HCT116 (cell line): ENCODE data around the gene TCEAL3. TPM values are rescaled to one million over a fixed set of nuclear protein-coding genes. Genes with fewer than 3 reads are reported as not detected.

ENCODE experiments used
- ATAC-seq: fragments of 200-7000 bp; cut with Tn5 transposase; 2 replicates; pipeline ENCODE4 v1.9.1; 2020; ENCODE audit warnings: mild to moderate bottlenecking, moderate library complexity
- BruUV-seq: library from RNA; stranded (reverse); fragments of 400-500 nt; replicated peaks from 2 replicates; lab custom pipeline; 2021; lab: Mats Ljungman, UMichigan
- CTCF ChIA-PET: fragments of 300-600 bp; sonication (Branson Sonifier 250); formaldehyde crosslinking; loops from one replicate; lab custom pipeline; 2021; ENCODE audit warnings: antibody characterized with exemption; lab: Charles Lee
- POLR2A ChIA-PET: fragments of 300-600, 350-600 bp; sonication (Branson Sonifier 250); formaldehyde crosslinking; loops from one replicate; lab custom pipeline; 2021; ENCODE audit warnings: antibody characterized with exemption; lab: Charles Lee
- RAD21 ChIA-PET, 2 experiments: fragments of 300-600 bp; sonication (Branson Sonifier 250); formaldehyde crosslinking; loops; one replicate each; lab custom pipeline; 2023; ENCODE audit warnings: low total read pairs in 2 of 2; ENCODE audit not compliant: uncharacterized antibody in 2 of 2, unreplicated experiment in 2 of 2, low non-redundant PET in 1 of 2; lab: Charles Lee
- DNase-seq: peaks from one replicate; pipeline ENCODE4 v3.0.0-alpha.2; 2010; ENCODE audit warnings: low read depth, low spot score
- H2AFZ ChIP-seq: fragments of 200-600 bp; shearing (Covaris generic), sonication (generic); 2 replicates; pipeline ENCODE4 v1.6.1; 2017; ENCODE audit warnings: low read depth, mixed run types, mixed read lengths, antibody characterized with exemption, low read length; ENCODE audit not compliant: poor library complexity, severe bottlenecking
- H3K27ac ChIP-seq: 2 replicates; pipeline ENCODE4 v1.5.1; 2012; ENCODE audit warnings: low read depth, low read length
- H3K27me3 ChIP-seq: fragments of 200-600 bp; sonication (generic); 2 replicates; pipeline ENCODE4 v1.6.1; 2016; ENCODE audit warnings: mixed run types, low read length, mixed read lengths; ENCODE audit not compliant: insufficient read depth
- H3K36me3 ChIP-seq, 2 experiments: fragments of 200-500 bp in 1 of 2; fragments of 200-600 bp in 1 of 2; sonication (Bioruptor generic) in 1 of 2; sonication (generic) in 1 of 2; 2 replicates each; pipeline versions ENCODE4 v1.5.1 to v1.6.1; 2014 to 2016; ENCODE audit warnings: low read length in 2 of 2, inconsistent platforms in 1 of 2, mixed read lengths in 1 of 2, mixed run types in 1 of 2; ENCODE audit not compliant: insufficient read depth in 2 of 2, control insufficient read depth in 1 of 2
- H3K4me1 ChIP-seq, 2 experiments: fragments of 200-600 bp in 1 of 2; sonication (generic) in 1 of 2; 2 replicates each; pipeline versions ENCODE4 v1.5.1 to v1.6.1; 2012 to 2017; ENCODE audit warnings: low read length in 2 of 2, inconsistent platforms in 1 of 2, mild to moderate bottlenecking in 1 of 2, mixed read lengths in 1 of 2, mixed run types in 1 of 2, moderate library complexity in 1 of 2; ENCODE audit not compliant: insufficient read depth in 2 of 2, control insufficient read depth in 1 of 2
- H3K4me2 ChIP-seq: fragments of 200-600 bp; sonication (generic); 2 replicates; pipeline ENCODE4 v1.6.1; 2017; ENCODE audit warnings: mixed run types, low read length, mixed read lengths
- H3K4me3 ChIP-seq, 2 experiments: fragments of 200-600 bp in 1 of 2; sonication (generic) in 1 of 2; replicated peaks in 1 of 2; 2 replicates each; pipeline ENCODE4 v1.5.1; 2011 to 2016; ENCODE audit warnings: low read length in 2 of 2, control low read depth in 1 of 2, low read depth in 1 of 2, mild to moderate bottlenecking in 1 of 2, mixed read lengths in 1 of 2, mixed run types in 1 of 2
- H3K79me2 ChIP-seq: fragments of 200-600 bp; sonication (generic); 2 replicates; pipeline ENCODE4 v1.6.1; 2017; ENCODE audit warnings: mild to moderate bottlenecking, mixed run types, low read length, moderate library complexity, mixed read lengths; ENCODE audit not compliant: insufficient read depth
- H3K9ac ChIP-seq: fragments of 200-600 bp; sonication (generic); 2 replicates; pipeline ENCODE4 v1.6.1; 2016; ENCODE audit warnings: low read length, mixed read lengths
- H3K9me2 ChIP-seq: fragments of 200-600 bp; sonication (generic), shearing (Covaris generic); 2 replicates; pipeline ENCODE4 v1.6.1; 2017; ENCODE audit warnings: mixed run types, mild to moderate bottlenecking, moderate library complexity; ENCODE audit not compliant: insufficient read depth
- H3K9me3 ChIP-seq, 2 experiments: fragments of 200-500 bp in 1 of 2; fragments of 200-600 bp in 1 of 2; sonication (Bioruptor generic) in 1 of 2; sonication (generic) in 1 of 2; 2 replicates each; pipeline ENCODE4 v1.6.1; 2014 to 2017; ENCODE audit warnings: low read length in 2 of 2, mixed read lengths in 2 of 2, inconsistent platforms in 1 of 2, low read depth in 1 of 2, mild to moderate bottlenecking in 1 of 2, mixed run types in 1 of 2, moderate library complexity in 1 of 2; ENCODE audit not compliant: control insufficient read depth in 1 of 2, insufficient read depth in 1 of 2
- H4K20me1 ChIP-seq: fragments of 200-600 bp; sonication (generic), shearing (Covaris generic); 2 replicates; pipeline ENCODE4 v1.6.1; 2017; ENCODE audit warnings: mixed run types, mild to moderate bottlenecking, moderate library complexity; ENCODE audit not compliant: insufficient read depth
- CBX3 ChIP-seq: IDR thresholded peaks from 2 replicates; pipeline ENCODE4 v1.6.1; 2012; ENCODE audit warnings: low read depth
- CTCF ChIP-seq, 3 experiments: fragments of 200-600 bp in 1 of 3; sonication (generic) in 1 of 3; IDR thresholded peaks in 2 of 3; conservative IDR thresholded peaks in 1 of 3; 2 replicates each; pipeline ENCODE4 v1.5.1; 2012 to 2017; ENCODE audit warnings: low read depth in 2 of 3, low read length in 2 of 3, antibody characterized with exemption in 1 of 3, borderline replicate concordance in 1 of 3, control low read depth in 1 of 3, mild to moderate bottlenecking in 1 of 3, mixed read lengths in 1 of 3, mixed run types in 1 of 3, moderate library complexity in 1 of 3; ENCODE audit not compliant: insufficient read depth in 1 of 3
- EZH2 ChIP-seq: fragments of 200-600 bp; sonication (generic); IDR thresholded peaks from 2 replicates; pipeline ENCODE4 v1.6.1; 2017; ENCODE audit warnings: antibody characterized with exemption, mixed run types
- EZH2phosphoT487 ChIP-seq: fragments of 200-600 bp; IDR thresholded peaks from 2 replicates; pipeline ENCODE4 v1.6.1; 2018; ENCODE audit warnings: antibody characterized with exemption, borderline replicate concordance
- FOSL1 ChIP-seq: IDR thresholded peaks from 2 replicates; pipeline ENCODE4 v1.6.1; 2012; ENCODE audit warnings: low read depth
- JUND ChIP-seq: IDR thresholded peaks from 2 replicates; pipeline ENCODE4 v1.6.1; 2012
- MAX ChIP-seq: IDR thresholded peaks from 2 replicates; pipeline ENCODE4 v1.6.1; 2012
- POLR2A ChIP-seq: IDR thresholded peaks from 2 replicates; pipeline ENCODE4 v1.7.0; 2011; ENCODE audit warnings: borderline replicate concordance; ENCODE audit not compliant: insufficient read depth, insufficient read length; ENCODE audit errors: extremely low read depth
- POLR2AphosphoS5 ChIP-seq: IDR thresholded peaks from 2 replicates; pipeline ENCODE4 v1.6.1; 2011; ENCODE audit warnings: mild to moderate bottlenecking, low read depth, low read length, moderate library complexity
- REST ChIP-seq: IDR thresholded peaks from 2 replicates; pipeline ENCODE4 v1.6.1; 2012; ENCODE audit warnings: low read depth
- SIN3A ChIP-seq: IDR thresholded peaks from 2 replicates; pipeline ENCODE4 v1.6.1; 2012; ENCODE audit warnings: low read depth
- SP1 ChIP-seq: IDR thresholded peaks from 2 replicates; pipeline ENCODE4 v1.6.1; 2012; ENCODE audit warnings: low read depth
- SRF ChIP-seq: IDR thresholded peaks from 2 replicates; pipeline ENCODE4 v1.6.1; 2012; ENCODE audit warnings: low read depth
- TCF7L2 ChIP-seq: IDR thresholded peaks from 2 replicates; pipeline ENCODE4 v1.7.0; 2011; ENCODE audit warnings: borderline replicate concordance, inconsistent platforms; ENCODE audit not compliant: insufficient read depth, insufficient read length; ENCODE audit errors: extremely low read depth
- ZFX ChIP-seq: fragments of 450-650 bp; IDR thresholded peaks from 2 replicates; pipeline ENCODE4 v1.6.1; 2017
- ZNF274 ChIP-seq: fragments of 200-500 bp; sonication (Bioruptor generic); IDR thresholded peaks from 2 replicates; pipeline ENCODE4 v1.6.1; 2014; ENCODE audit warnings: mild to moderate bottlenecking, low read depth, low read length, inconsistent platforms
- intact Hi-C: fragments of 100-400 bp; cut with micrococcal nuclease; formaldehyde crosslinking; loops from 2 replicates; pipeline ENCODE4 v1.10.0; 2022
- total RNA-seq: library from RNA; stranded (reverse); gene quantifications from one replicate; pipeline ENCODE4 v1.2.1, GENCODE V29; 2021; ENCODE audit not compliant: unreplicated experiment

The TCEAL3 gene
- total RNA-seq, 1 experiment from 2014 or later: not detected

GRCh38 chrX:103647630-103648029 lies 39.9 kb downstream of the TCEAL3 start:
- ATAC-seq (no peak), DNase-seq (no peak)
- Histone ChIP-seq H3K9me2 (no peaks in the 10 kb centered on the region), H4K20me1 (no peaks in the 10 kb centered on the region), H3K27ac (no peak overlapping the region), H3K36me3 (no peaks in the 10 kb centered on the region), H3K4me1 (no peaks in the 10 kb centered on the region), H3K9ac (no peak overlapping the region), H3K4me2 (no peak overlapping the region), H3K27me3 (no peaks in the 10 kb centered on the region), H3K79me2 (no peaks in the 10 kb centered on the region), H3K9me3 (no peaks in the 10 kb centered on the region), H2AFZ (no peak overlapping the region), H3K4me3 (no peak overlapping the region)
- CTCF ChIA-PET: no interaction called here
- BruUV-seq: no TSS peak
- TF ChIP-seq SP1: no peak
- no peak for TF ChIP-seq TCF7L2
- no peak for TF ChIP-seq EZH2phosphoT487
- no peak for TF ChIP-seq FOSL1
- no peak for TF ChIP-seq MAX
- TF ChIP-seq JUND: no peak
- TF ChIP-seq POLR2AphosphoS5: no peak
- TF ChIP-seq SIN3A: no peak
- TF ChIP-seq ZFX: no peak
- RAD21 ChIA-PET: no interaction called here
- POLR2A ChIA-PET: no interaction called here
- intact Hi-C loops: no loop called here

- intact Hi-C loops: no loop called here
- CTCF ChIA-PET: no interaction called here
- Histone ChIP-seq H3K36me3 (no peaks in the 10 kb centered on the region), H3K4me2 (no peak overlapping the region), H3K79me2 (no peaks in the 10 kb centered on the region), H3K9me2 (no peaks in the 10 kb centered on the region), H3K27ac (no peak overlapping the region), H3K9me3 (no peaks in the 10 kb centered on the region), H3K4me3 (no peak overlapping the region), H3K27me3 (no peaks in the 10 kb centered on the region), H3K9ac (no peak overlapping the region), H4K20me1 (no peaks in the 10 kb centered on the region), H3K4me1 (peaks cover 1 to 11% of the 10 kb centered on the region in 2 experiments), H2AFZ (no peak overlapping the region)
- BruUV-seq: no TSS peak
- RAD21 ChIA-PET: no interaction called here
- no peak for DNase-seq
- POLR2A ChIA-PET: no interaction called here
- ATAC-seq: no peak
- no peak for TF ChIP-seq EZH2phosphoT487
- no peak for TF ChIP-seq POLR2A
- no peak for TF ChIP-seq CBX3
- TF ChIP-seq SRF: no peak
- TF ChIP-seq CTCF (IDR thresholded peaks at IDR 0.05 in 2 of 3, conservative IDR thresholded peaks at IDR 0.05 in 1 of 3; ENCODE audit: borderline replicate concordance in 1 of 3, insufficient read depth in 1 of 3, low read depth in 2 of 3, low read length in 2 of 3): no peak
- TF ChIP-seq ZNF274: no peak
- no peak for TF ChIP-seq TCF7L2
- no peak for TF ChIP-seq REST
- TF ChIP-seq EZH2: no peak
These were observed 43.5 kb downstream of the TCEAL3 start for GRCh38 chrX:103651151-103651773.
